Esophagus muscularis mucosa (tissue), 4 donors: ENCODE measurements around the gene SPIN1. TPM values are rescaled to one million over a fixed set of nuclear protein-coding genes. Genes with fewer than 3 reads are reported as not detected.

Experiments used
- DNase-seq: peaks from one replicate; pipeline ENCODE4 v3.0.0-alpha.2; 2017; ENCODE audit errors: extremely low spot score
- H3K27ac ChIP-seq, 4 donors: fragments of 200-600 bp; sonication (generic); replicated peaks in 1 of 4; 1 replicate in 3 of 4; 2 replicates in 1 of 4; pipeline ENCODE4 v1.5.1; 2016 to 2019; ENCODE audit warnings: mild to moderate bottlenecking in 1 of 4
- H3K27me3 ChIP-seq, 4 donors: fragments of 200-600 bp; sonication (generic); one replicate each; pipeline versions ENCODE4 v1.5.1 to v1.6.0; 2016 to 2019
- H3K36me3 ChIP-seq, 4 donors: fragments of 200-600 bp; sonication (generic); one replicate each; pipeline ENCODE4 v1.5.1; 2016 to 2019
- H3K4me1 ChIP-seq, 4 donors: fragments of 200-600 bp; sonication (generic); one replicate each; pipeline ENCODE4 v1.5.1; 2016 to 2019
- H3K4me3 ChIP-seq, 4 donors: fragments of 200-600 bp; sonication (generic); 1 replicate in 2 of 4; 2 replicates in 2 of 4; pipeline ENCODE4 v1.5.1; 2016 to 2019; ENCODE audit warnings: mild to moderate bottlenecking in 4 of 4, moderate library complexity in 1 of 4
- H3K9me3 ChIP-seq, 4 donors: fragments of 200-600 bp; sonication (generic); 1 replicate in 3 of 4; 2 replicates in 1 of 4; pipeline ENCODE4 v1.5.1; 2016 to 2019
- EP300 ChIP-seq: sonication (generic); formaldehyde crosslinking; IDR thresholded peaks from one replicate; pipeline ENCODE4 v1.6.1; 2017; ENCODE audit warnings: antibody characterized with exemption
- POLR2A ChIP-seq: fragments of 450-650 bp; IDR thresholded peaks from one replicate; pipeline ENCODE4 v1.6.1; 2017; ENCODE audit warnings: antibody characterized with exemption, moderate library complexity, mild to moderate bottlenecking, low read depth
- POLR2AphosphoS5 ChIP-seq, 2 donors: sonication (generic); formaldehyde crosslinking; IDR thresholded peaks; one replicate each; pipeline ENCODE4 v1.6.1; 2017; ENCODE audit warnings: antibody characterized with exemption in 2 of 2
- WGBS: methylation state at CpG from one replicate; pipeline ENCODE4 v1.1.5; 2018; 5-methylcytosine and 5-hydroxymethylcytosine counted together
- intact Hi-C: fragments of 100-400 bp; cut with DNase I; formaldehyde crosslinking; loops from one replicate; pipeline ENCODE4 v1.15.1; 2023
- total RNA-seq, 4 donors: library from RNA; depleted of rRNA; stranded (reverse); fragments of >200 nt; gene quantifications; one replicate each; pipeline versions ENCODE4 v1.1.0 to v1.2.1, GENCODE V29; 2016
- TF ChIP-seq, protein P1 (sequence below), 3 experiments: fragments of 200-600 bp in 2 of 3; fragments of 450-650 bp in 1 of 3; sonication (generic) in 2 of 3; IDR thresholded peaks; one replicate each; pipeline ENCODE4 v1.5.1; 2017 to 2019; ENCODE audit warnings: antibody characterized with exemption in 3 of 3, mild to moderate bottlenecking in 2 of 3, moderate library complexity in 1 of 3

The SPIN1 gene
- total RNA-seq, 4 donors from 2014 or later, result 68.5 to 100 (median 81.5) TPM

DNA sequence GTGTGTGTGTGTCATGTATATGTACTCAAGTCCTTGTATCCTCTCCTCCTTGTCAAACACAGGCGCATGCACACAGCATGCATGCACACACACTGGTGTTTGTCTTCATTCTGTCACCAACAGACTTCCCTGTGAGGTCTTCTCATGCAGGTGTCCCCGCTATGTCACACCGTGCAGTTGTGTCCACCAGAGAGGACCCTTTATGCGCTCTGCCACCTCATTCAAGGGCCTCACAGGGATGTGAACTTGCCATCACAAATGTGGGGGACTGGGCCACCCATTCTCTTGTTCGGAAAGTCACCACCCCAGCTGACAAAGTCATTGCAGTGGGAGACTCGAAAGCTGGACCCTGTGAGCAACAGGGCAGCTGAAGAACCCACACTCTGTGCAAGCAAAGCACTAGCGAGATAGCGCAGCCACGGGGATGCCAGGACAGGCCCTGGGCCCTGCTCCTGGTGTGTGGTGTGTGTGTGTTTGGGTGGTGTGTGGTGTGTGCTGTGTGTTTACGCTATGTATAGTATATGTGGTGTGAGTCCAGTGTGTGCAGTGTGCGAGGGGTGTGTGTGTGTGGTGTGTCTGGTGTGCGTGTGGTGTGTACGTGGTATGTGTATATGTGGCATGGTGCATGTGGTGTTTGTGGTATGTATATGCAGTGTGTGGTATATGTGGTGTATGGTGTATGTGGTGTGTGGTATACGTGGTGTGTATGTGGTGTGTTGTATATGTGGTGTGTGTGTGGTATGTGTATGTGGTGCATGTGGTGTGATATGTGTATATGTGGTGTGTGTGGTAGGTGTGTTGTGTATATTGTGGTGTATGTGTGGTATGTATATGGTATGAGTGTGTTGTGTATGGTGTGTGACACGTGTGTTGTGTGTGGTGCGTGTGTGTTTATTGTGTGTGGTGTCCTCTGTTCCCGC, 115.9 kb downstream of the SPIN1 start:
- H3K9me3 ChIP-seq, result peaks cover 0 to 7% (median 0%) of the 10 kb centered on the region in 4 donors
- H3K4me1 ChIP-seq, result no peaks in the 10 kb centered on the region
- WGBS, result 95% methylated on average over 17 of the region's 17 CpGs
- intact Hi-C loops, result no loop called here
- no peak for TF ChIP-seq POLR2AphosphoS5 (IDR thresholded peaks at IDR 0.05)
- TF ChIP-seq, protein P1, sequence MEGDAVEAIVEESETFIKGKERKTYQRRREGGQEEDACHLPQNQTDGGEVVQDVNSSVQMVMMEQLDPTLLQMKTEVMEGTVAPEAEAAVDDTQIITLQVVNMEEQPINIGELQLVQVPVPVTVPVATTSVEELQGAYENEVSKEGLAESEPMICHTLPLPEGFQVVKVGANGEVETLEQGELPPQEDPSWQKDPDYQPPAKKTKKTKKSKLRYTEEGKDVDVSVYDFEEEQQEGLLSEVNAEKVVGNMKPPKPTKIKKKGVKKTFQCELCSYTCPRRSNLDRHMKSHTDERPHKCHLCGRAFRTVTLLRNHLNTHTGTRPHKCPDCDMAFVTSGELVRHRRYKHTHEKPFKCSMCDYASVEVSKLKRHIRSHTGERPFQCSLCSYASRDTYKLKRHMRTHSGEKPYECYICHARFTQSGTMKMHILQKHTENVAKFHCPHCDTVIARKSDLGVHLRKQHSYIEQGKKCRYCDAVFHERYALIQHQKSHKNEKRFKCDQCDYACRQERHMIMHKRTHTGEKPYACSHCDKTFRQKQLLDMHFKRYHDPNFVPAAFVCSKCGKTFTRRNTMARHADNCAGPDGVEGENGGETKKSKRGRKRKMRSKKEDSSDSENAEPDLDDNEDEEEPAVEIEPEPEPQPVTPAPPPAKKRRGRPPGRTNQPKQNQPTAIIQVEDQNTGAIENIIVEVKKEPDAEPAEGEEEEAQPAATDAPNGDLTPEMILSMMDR (IDR thresholded peaks at IDR 0.05), result no peak
- no peak for TF ChIP-seq POLR2A
- TF ChIP-seq EP300, result no peak
- H3K36me3 ChIP-seq, result no peaks in the 10 kb centered on the region
- no peak overlapping the region for H3K4me3 ChIP-seq
- H3K27me3 ChIP-seq, result no peaks in the 10 kb centered on the region
- DNase-seq, result no peak
- H3K27ac ChIP-seq, result no peak overlapping the region

DNA sequence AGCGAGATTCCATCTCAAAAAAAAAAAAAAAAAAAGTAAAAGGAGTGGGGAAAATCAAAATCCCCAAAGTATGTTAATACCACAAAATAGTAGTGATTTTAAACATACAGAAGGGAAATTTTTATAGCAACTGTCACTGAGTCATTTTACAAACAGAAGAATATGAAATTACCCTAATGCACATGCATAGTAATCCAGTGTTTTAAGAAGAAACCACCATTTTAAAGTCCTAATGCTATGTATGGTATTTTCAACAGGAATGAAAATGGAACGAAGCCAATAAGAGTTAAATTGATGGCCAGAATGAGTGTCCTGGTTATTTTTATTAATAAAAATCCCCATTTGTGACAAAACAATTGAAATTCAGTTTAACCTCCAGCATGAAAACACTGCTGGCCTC, 120.1 kb downstream of the SPIN1 start:
- no peak for TF ChIP-seq POLR2AphosphoS5 (IDR thresholded peaks at IDR 0.05)
- TF ChIP-seq, protein P1 (IDR thresholded peaks at IDR 0.05), result no peak
- no peak for TF ChIP-seq POLR2A
- no peak for TF ChIP-seq EP300
- Histone ChIP-seq H3K27me3 (no peaks in the 10 kb centered on the region), H3K27ac (no peak overlapping the region), H3K4me3 (no peak overlapping the region), H3K36me3 (no peaks in the 10 kb centered on the region), H3K4me1 (no peaks in the 10 kb centered on the region), H3K9me3 (peaks cover 0 to 7% (median 0%) of the 10 kb centered on the region in 4 donors)
- WGBS, result 87% methylated on average over 2 of the region's 2 CpGs
- intact Hi-C loops, result no loop called here
- no peak for DNase-seq

DNA sequence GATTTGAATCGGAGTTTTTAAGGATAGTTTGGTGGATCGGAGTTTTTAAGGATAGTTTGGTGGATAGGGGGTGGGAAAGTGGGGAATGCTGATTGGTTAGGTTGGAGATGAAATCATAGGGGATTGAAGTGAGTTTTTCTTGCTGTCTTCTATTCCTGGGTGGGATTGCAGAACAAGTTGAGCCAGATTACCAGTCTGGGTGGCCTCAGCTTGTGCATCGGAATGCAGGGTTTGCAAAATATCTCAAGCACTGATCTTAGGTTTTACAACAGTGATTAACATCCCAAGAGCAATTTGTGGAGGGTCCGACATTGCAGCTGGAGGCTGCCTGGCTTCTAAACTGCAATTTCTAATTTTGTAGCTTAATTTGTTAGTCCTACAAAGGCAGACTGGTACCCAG, 123.7 kb downstream of the SPIN1 start:
- no peak for DNase-seq
- Histone ChIP-seq H3K4me1 (no peaks in the 10 kb centered on the region), H3K36me3 (no peaks in the 10 kb centered on the region), H3K27me3 (no peaks in the 10 kb centered on the region), H3K9me3 (peaks cover 0 to 7% (median 0%) of the 10 kb centered on the region in 4 donors), H3K27ac (no peak overlapping the region), H3K4me3 (no peak overlapping the region)
- whole genome bisulfite sequencing, result 96% methylated on average over 4 of the region's 4 CpGs
- intact Hi-C loops, result no loop called here
- no peak for TF ChIP-seq POLR2A
- TF ChIP-seq, protein P1 (IDR thresholded peaks at IDR 0.05), result no peak

DNA sequence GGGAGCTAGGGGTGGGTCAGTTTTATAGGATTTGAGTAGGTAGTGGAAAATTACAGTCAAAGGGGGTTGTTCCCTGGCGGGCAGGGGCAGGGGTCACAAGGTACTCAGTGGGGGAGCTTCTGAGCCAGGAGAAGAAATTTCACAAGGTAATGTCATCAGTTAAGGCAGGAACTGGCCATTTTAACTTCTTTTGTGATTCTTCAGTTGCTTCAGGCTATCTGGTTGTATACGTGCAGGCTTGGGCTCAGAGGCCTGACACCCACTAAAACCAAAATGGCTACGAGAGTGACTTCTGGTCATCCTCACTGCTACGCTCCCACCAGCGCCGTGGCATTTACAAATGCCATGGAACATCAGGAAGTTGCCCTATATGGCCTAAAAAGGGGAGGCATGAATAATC, 126.0 kb downstream of the SPIN1 start:
- intact Hi-C loops, result no loop called here
- H3K27me3 ChIP-seq, result no peaks in the 10 kb centered on the region
- H3K9me3 ChIP-seq, result no peaks in the 10 kb centered on the region
- H3K36me3 ChIP-seq, result no peaks in the 10 kb centered on the region
- 94% methylated on average over 6 of the region's 6 CpGs for WGBS
- no peak overlapping the region for H3K27ac ChIP-seq
- H3K4me1 ChIP-seq, result no peaks in the 10 kb centered on the region
- DNase-seq, result no peak
- no peak for TF ChIP-seq POLR2A
- no peak for TF ChIP-seq EP300
- no peak for TF ChIP-seq POLR2AphosphoS5 (IDR thresholded peaks at IDR 0.05)
- TF ChIP-seq, protein P1 (IDR thresholded peaks at IDR 0.05), result no peak
- H3K4me3 ChIP-seq, result no peak overlapping the region
